Measurements from ENCODE around the gene MYH4. TPM values are rescaled to one million over a fixed set of nuclear protein-coding genes. Genes with fewer than 3 reads are reported as not detected.

The MYH4 gene
- total RNA-seq: not detected in 2 replicates

GRCh38 chr17:10469459-10469858, at the start of gene MYH4:
Gene MYH4 (minus strand): TSS chr17:10469559. CDS start chr17:10466745, 2,814 bp downstream.

GRCh38 chr17:10518271-10519037, 49.1 kb upstream of the MYH4 start, which contains the start of gene MYH1:
Gene MYH1 (minus strand): TSS chr17:10518542. CDS start chr17:10516642, 1,900 bp downstream.

GRCh38 chr17:10421900-10422542, 47.3 kb downstream of the MYH4 start, which contains the start of gene MYH8:
Gene MYH8 (minus strand): TSS chr17:10421950. CDS start chr17:10420227, 1,723 bp downstream.

Other genes starting within 250 kb of the MYH4 start
- gene MYH13, start 96.6 kb downstream of the MYH4 start, total RNA-seq: not detected in 2 replicates
- gene MYH8, start 47.6 kb downstream of the MYH4 start, total RNA-seq: not detected in 2 replicates
- not detected in 2 replicates for gene MYH1, start 49.0 kb upstream of the MYH4 start, total RNA-seq
- gene MYH2, start 80.1 kb upstream of the MYH4 start, total RNA-seq: not detected in 2 replicates
- under 0.01 and 0.48 TPM in 2 replicates for gene MYH3, start 187.8 kb upstream of the MYH4 start, total RNA-seq
- gene SCO1, start 228.0 kb upstream of the MYH4 start, total RNA-seq: 28.0 and 28.3 TPM in 2 replicates
- gene ADPRM, start 228.0 kb upstream of the MYH4 start, total RNA-seq: 10.1 and 16.2 TPM in 2 replicates